Astrocyte of the hippocampus (primary cell): ENCODE data around the gene ASAH2.
"Not testable (repeated sequence)": the region's sequence is repeated elsewhere in the genome, so short reads cannot be mapped to it uniquely, and the experiment has no call there.

Experiments
- DNase-seq: peaks from one replicate; pipeline ENCODE4 v3.0.0; 2011; ENCODE audit warnings: low read depth, low spot score

ASAH2 gene

GRCh38 chr10:50251394-50251793, at the start of gene ASAH2:
TSS of gene ASAH2 (minus strand) at chr10:50251516. CDS start at chr10:50248610, 2,906 bp downstream.
- DNase-seq: no peak

DNA sequence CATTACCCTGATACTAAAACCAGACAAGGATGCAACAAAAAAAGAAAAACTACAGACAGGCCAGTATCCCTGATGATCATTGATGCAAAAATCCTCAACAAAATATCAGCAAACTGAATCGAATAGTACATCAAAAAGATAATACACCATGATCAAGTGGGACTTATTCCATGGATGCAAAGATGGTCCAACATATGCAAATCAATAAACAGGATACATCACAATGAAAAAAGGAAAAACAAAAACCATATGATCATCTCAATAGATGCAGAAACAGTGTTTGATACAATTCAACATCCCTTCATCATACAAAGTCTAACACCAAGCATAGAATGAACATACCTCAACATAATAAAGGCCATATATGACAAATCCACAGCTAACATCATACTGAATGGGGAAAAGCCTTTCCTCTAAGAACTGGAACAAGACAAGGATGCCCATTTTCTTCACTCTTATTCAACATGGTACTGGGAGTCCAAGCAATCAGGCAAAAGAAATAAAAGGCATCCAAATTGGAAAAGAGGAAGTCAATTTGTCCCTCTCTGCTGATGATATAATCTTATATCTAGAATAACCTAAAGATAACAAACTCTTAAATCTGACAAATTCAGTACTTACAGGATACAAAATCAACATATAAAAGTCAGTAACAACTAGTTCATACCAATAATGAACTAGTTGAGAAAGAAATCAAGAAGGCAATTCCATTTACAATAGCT, 48.8 kb upstream of the ASAH2 start:
- no peak for DNase-seq

DNA sequence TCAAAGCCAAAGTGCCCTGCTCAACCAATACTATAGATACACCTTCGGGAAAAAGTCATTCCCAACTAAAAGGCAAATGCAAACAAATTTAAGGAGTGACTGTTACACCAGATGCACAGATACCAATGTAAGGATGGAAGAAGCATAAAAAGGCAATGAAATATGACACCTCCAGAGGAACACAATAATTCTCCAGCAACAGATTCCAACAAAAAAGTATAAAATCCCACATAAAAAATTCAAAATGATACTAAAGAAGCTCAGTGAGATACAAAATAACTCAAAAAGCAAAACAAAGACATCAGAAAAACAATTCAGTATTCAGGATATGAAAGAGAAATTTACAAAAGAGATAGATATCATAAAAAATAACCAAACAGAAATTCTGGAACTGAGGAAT, 44.1 kb upstream of the ASAH2 start:
- no peak for DNase-seq

DNA sequence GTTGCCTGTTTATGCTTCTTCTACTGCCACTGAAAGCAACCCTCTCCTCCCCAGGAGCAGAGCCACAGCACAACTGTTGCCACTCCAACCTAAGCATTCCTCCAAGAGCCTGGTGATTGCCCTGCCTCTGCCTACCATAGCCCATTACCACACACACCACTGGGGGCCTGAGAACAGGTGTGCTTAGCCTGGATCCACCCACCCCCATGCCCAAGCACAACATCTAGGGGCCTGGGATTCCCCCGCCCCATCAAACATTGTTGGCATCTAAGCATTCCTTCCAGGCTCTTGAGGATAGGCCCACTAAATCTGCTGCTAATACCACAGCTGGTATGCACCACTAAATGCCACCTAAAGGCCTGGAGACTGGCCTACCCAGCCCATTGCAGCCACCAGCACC, 43.3 kb upstream of the ASAH2 start:
- DNase-seq: no peak

DNA sequence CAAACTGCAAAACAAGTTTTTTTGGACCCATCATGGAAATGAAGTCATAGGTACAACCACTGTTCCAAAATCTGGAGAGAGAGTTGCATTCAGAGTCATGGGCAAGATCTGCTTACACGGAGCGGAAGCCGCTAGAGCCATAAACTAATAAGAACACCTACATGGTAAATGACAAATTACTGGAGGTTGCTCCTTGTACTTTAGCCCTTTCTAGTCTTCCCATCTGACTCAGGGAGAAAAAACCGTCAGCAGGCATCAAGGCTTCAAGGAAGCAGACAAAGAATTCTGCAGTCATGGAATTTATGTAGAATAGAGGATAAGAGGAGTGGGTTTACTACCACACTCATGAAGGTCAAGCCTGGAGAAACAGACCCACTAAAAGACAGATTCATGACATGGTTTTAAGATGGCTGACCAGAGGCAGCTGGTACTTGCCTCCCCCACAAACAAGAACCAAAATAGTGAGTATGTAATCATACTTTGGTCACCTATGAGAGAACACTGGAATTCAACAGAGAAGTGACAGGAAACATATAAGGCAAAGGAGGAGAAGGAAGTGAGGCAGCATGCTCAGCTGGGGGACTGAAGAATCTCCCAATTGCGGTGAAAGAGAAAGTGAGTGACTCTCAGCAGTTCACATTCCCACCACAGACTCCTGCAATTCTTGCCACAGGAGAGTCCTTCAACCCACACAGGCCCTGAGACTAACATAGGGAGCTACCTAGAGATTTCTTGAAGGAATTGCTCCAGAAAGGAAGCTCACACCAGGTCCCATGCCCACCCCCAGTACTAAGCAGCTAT, 42.4 kb upstream of the ASAH2 start:
- DNase-seq: no peak

GRCh38 chr10:50291261-50291850, 40.0 kb upstream of the ASAH2 start:
- peak; percentile 18 for DNase-seq

GRCh38 chr10:50289196-50289595, 37.9 kb upstream of the ASAH2 start:
- DNase-seq: no peak

DNA sequence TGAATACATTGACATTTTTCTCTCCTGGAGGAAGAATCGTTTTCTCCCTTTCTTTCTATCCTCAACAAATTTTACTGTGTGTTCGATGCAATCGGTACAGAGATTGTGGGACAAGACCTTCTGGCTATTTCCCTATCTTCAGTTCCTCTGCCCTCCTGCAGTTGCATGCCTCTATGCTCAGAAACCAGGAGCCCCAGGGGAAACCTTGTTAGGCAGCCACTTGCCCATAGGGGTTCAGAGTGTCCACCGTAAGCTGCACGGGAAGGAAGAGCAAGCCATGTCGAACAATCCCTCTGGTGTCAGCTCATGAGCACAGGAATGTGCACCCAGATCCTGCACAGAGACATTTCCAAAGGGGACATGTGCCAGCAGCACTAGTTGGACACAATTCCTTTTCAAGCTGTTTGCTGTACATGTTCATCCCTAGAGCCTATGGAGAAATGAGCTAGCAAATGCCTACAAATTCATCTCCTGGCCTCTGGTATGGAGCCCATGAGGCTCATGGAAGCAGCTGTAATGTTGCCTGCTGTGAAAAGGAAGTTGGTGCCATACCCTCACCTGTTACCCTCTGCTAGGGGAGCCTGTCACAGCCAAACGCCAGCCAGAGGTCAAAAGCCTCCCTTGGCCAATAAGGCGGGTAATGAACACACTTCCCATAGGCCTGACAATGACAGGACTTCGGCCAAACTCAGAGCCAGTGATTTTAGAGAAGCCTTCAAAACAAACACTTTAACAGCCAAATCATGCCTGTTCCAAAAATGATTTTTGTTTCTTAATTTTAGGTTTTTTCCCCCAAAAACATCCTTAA, 35.9 kb upstream of the ASAH2 start:
- no peak for DNase-seq

- DNase-seq: peak; percentile 23
These were observed 35.2 kb upstream of the ASAH2 start for GRCh38 chr10:50286517-50286916.

DNA sequence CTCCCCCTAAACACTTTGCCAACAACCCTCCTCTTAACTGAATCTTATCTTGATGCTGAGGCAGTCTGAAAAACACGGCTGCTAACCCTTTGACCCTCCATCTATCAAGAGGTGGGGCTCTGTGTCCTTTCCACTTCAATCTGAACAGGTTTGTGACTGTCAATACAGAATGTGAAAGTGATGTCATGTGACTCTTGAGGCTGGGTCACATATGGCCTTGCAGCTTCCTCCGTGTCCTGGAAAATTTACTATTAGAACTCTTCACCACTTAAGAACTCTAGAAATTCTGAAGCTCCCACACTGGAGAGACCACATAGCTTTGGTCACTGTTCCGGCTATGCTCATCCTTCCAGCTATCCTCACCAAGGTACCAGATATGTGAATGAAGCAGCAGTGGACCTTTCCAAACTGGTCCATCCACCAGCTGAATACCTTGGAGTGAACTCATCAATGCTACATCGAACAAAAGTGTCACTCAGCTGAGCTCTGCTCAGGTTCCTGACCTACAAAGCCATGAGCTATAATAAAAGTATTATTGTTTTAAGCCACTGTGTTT, 30.7 kb upstream of the ASAH2 start:
- no peak for DNase-seq

DNA sequence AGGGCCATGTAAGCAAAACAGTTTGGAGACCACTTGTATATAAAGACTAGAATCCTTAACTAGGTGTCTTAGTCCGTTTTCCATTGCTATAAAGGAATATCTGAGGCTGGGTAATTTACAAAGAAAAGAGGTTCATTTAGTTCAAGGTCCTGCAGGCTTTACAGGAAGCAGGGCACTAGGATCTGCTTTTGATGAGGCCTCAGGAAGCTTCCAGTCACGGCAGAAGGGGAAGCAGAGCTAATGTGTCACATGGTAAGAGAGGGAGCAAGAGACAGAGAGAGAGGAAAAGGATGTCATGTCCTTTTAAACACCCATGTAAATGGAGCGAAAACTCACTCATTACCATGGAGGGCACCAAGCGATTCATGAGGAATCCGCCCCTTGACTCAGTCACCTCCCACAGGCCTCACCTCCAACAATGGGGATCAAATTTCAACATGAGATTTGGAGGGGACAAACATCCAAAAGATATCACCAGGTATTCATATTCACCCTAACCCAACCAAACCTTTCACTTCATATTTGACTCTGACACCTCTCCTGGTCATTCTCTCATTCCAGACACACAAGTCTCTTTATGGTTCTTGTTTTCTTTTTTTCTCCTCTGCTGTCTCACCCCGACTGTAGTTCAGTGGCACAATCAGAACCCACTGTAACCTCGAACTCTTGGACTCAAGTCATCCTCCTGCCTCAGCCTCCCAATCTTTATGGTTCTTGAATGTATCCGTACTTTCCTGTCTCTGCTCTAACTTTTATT, 30.1 kb upstream of the ASAH2 start:
- DNase-seq: no peak

DNA sequence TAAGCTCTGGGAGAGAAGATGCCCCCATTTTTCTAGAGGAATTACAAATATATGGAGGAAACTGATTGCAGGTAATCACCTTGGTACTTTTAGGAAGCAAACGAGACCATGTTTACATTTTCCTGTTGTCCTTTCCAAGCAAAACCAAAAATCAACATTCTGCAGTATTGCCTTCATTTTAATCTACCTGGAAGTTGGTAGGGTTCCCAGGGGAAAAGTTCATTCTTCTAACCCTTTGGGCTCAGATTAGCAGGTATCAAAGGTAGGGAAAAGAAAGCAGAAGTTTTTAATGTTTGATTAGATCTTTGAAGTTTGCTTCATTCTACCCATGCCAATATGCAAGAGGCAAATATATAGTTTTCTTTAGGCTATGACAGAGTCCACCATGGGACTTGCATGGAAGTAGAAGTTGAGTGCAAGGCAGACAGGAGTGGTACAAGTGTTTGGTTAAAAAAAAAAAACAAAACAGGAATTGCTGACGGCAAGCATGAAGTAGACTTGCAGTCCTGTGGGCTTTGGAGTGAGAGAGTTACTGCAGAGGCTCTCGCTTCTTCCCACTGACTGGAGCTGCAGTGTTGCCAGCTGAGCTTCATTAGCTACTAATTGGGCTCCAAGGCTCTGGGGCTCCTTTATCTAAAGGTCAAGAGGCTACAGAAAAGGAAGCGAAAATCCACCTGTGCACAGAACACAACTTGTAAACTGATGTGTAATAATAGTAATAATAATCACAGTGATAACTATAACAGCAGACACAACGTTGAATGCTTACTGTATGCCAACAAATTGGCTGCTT, 28.9 kb upstream of the ASAH2 start:
- no peak for DNase-seq

DNA sequence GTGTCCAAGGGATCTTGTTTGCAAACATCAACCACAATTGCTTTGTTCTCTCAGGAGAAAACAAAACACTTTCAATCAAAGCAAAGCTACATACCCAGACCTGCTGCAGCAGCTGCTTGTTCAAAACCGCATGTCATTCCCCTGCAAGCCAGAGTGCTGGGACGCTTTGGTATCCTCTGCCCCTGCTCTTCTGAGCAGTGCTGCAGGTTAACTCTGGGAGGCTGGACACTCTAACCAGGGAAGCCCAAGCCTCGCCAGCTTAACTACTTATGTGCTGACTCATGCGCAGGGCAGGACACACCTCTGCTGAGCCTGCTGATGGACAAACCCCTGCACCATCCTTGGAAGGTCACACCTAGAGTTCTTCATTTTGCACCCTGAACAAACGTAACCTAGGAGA, 28.2 kb upstream of the ASAH2 start:
- peak; percentile 4 for DNase-seq

GRCh38 chr10:50275650-50276235, 24.4 kb upstream of the ASAH2 start:
- peak; percentile 21 for DNase-seq

- DNase-seq: no peak
These were observed 21.2 kb upstream of the ASAH2 start for GRCh38 chr10:50272531-50272930.

DNA sequence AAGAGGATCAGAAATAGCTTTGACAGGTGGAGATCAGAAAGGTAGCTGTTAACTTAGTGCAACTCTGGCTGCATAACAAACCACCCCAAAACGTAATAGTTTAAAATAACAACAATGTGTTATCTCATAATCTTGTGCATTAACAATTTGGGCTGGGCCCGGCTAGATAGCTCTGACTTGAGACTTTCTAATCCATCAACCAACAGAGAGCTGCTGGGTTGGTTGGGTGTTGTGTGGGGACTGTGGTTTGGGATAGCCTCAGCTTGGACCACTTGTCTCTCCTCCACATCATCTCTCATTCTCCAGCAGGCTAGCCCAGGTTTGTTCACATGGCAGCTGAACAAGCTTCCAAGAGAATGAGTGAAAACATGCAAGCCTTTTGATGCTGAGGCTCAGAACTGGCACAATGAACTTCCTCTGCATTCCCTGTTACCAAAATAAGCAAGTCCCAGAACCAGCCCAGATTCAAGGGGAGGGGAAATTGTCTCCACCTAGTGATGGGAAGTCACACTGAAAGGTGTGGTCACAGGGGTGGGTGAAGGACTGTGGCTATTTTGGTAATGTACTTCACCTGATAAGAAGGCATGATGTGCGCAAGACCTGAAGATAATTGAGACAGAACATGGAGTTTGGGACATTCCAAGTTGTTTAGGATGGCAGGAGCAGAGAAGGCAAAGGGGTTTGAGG, 20.4 kb upstream of the ASAH2 start:
- no peak for DNase-seq

GRCh38 chr10:50267877-50268276, 16.6 kb upstream of the ASAH2 start:
- not testable (repeated sequence) for DNase-seq

DNA sequence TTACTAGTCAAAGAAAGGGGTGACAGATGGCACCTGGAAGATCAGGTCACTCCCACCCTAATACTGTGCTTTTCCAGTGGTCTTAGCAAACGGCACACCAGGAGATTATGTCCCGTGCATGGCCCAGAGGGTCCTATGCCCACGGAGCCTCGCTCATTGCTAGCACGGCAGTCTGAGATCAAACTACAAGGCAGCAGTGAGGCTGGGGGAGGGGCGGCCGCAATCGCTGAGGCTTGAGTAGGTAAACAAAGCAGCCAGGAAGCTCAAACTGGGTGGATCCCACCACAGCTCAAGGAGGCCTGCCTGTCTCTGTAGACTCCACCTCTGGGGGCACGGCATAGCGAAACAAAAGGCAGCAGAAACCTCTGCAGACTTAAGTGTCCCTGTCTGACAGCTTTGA, 11.3 kb upstream of the ASAH2 start:
- DNase-seq: not testable (repeated sequence)

DNA sequence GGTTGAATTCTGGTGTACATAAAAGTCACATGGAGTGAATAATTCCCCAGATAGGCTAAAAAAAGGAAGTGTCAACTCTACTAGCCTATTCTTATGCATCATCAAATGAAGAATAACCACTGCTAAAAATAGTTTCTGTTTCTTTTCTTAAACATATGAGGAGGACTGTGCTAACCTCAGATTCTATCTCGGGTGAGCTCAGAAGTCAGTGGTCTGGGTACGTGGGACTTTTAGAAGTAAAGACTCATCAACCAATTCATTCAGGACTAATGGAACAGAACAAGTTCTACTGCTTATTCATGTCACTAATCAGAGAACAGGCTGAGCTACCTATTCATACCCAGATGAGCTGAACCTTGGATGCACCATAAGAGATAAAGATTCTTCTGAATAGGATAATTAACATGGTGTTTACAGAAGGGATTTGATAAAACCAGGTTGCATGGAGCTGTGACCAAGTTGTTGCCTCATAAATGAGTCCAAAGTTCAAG, 9.5 kb upstream of the ASAH2 start:
- peak; percentile 7 for DNase-seq
